Progenitor cell of endocrine pancreas (in vitro differentiated cells): ENCODE results near the gene COIL. TPM values are rescaled to one million over a fixed set of nuclear protein-coding genes. Genes with fewer than 3 reads are reported as not detected.

Experiments used
- DNase-seq: peaks from one replicate; pipeline ENCODE4 v3.0.0; 2021; ENCODE audit warnings: low spot score; ENCODE audit not compliant: unreplicated experiment
- H3K27ac Mint-ChIP-seq: 2 replicates; pipeline ENCODE4 v1.8.0; 2021; ENCODE audit warnings: mild to moderate bottlenecking, moderate library complexity, mixed read lengths
- H3K27me3 Mint-ChIP-seq: 2 replicates; pipeline ENCODE4 v1.8.0; 2021; ENCODE audit warnings: mixed read lengths
- H3K36me3 Mint-ChIP-seq: 2 replicates; pipeline ENCODE4 v1.8.0; 2022; ENCODE audit warnings: mixed read lengths; ENCODE audit not compliant: insufficient read depth
- H3K4me1 Mint-ChIP-seq: 2 replicates; pipeline ENCODE4 v1.8.0; 2021; ENCODE audit warnings: low read depth, mixed read lengths
- H3K4me3 Mint-ChIP-seq: 2 replicates; pipeline ENCODE4 v1.8.0; 2021; ENCODE audit warnings: low read depth, mild to moderate bottlenecking, moderate library complexity, mixed read lengths
- H3K9me3 Mint-ChIP-seq: 2 replicates; pipeline ENCODE4 v1.8.0; 2021; ENCODE audit warnings: low read depth, mixed read lengths
- total RNA-seq: library from RNA; stranded (reverse); gene quantifications from 2 replicates; pipeline ENCODE4 v1.2.1, GENCODE V29; 2021
- TF ChIP-seq, protein P1 (sequence below): fragments of 200-600 bp; sonication (generic); IDR thresholded peaks from one replicate; pipeline ENCODE4 v1.5.0; 2021; ENCODE audit warnings: antibody characterized with exemption, mild to moderate bottlenecking; ENCODE audit not compliant: unreplicated experiment

COIL gene
- total RNA-seq, 1 donor from 2014 or later = 29.8 TPM

DNA sequence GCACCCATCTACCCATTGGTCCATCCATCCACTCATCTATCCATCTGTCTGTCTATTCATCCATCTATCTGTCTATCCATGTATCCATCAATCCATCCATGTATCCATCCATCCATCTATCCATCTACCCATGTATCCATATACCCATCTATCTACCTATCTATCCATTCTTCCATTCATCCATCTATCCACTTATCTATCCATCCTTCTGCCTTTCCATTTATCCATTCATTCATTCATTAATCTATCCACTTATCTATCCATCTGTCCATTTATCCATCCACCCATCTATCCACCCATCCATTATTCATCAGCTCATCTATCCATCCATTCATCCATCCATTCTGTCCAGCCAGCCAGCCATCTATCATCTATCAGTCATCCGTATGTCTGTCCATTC is 68.5 kb downstream of the COIL start:
- H3K27ac Mint-ChIP-seq = no peak overlapping the region
- H3K4me3 Mint-ChIP-seq = no peak overlapping the region
- no peak for DNase-seq
- peaks cover 22% of the 10 kb centered on the region for H3K36me3 Mint-ChIP-seq
- no peaks in the 10 kb centered on the region for H3K27me3 Mint-ChIP-seq
- H3K4me1 Mint-ChIP-seq = peaks cover 1% of the 10 kb centered on the region
- peaks cover 11% of the 10 kb centered on the region for H3K9me3 Mint-ChIP-seq
- TF ChIP-seq, protein P1, sequence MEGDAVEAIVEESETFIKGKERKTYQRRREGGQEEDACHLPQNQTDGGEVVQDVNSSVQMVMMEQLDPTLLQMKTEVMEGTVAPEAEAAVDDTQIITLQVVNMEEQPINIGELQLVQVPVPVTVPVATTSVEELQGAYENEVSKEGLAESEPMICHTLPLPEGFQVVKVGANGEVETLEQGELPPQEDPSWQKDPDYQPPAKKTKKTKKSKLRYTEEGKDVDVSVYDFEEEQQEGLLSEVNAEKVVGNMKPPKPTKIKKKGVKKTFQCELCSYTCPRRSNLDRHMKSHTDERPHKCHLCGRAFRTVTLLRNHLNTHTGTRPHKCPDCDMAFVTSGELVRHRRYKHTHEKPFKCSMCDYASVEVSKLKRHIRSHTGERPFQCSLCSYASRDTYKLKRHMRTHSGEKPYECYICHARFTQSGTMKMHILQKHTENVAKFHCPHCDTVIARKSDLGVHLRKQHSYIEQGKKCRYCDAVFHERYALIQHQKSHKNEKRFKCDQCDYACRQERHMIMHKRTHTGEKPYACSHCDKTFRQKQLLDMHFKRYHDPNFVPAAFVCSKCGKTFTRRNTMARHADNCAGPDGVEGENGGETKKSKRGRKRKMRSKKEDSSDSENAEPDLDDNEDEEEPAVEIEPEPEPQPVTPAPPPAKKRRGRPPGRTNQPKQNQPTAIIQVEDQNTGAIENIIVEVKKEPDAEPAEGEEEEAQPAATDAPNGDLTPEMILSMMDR = no peak

DNA sequence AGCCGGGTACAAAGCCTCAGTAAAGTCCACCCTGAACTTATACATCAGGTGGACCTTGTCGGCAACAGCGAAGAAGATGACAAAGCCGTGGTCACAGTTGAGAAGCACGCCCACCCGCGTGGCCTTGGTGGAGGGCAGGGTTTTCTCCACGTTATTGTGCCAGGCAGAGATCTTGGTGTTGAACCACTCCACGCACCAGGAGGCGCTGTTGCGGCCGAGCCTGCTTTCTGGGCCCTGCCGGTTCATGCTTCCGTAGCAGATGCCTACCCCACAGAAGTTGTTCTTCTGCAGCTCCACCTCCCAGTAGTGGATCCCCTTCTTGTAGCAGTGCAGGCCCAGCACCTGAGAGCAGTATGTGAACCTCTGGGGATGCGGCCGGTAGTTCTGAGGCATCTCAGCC is 69.1 kb downstream of the COIL start:
- H3K9me3 Mint-ChIP-seq = peaks cover 13% of the 10 kb centered on the region
- no peak overlapping the region for H3K4me3 Mint-ChIP-seq
- H3K36me3 Mint-ChIP-seq = peaks cover 26% of the 10 kb centered on the region
- no peaks in the 10 kb centered on the region for H3K4me1 Mint-ChIP-seq
- DNase-seq = no peak
- no peaks in the 10 kb centered on the region for H3K27me3 Mint-ChIP-seq
- no peak overlapping the region for H3K27ac Mint-ChIP-seq
- TF ChIP-seq, protein P1 = peak; percentile 35

DNA sequence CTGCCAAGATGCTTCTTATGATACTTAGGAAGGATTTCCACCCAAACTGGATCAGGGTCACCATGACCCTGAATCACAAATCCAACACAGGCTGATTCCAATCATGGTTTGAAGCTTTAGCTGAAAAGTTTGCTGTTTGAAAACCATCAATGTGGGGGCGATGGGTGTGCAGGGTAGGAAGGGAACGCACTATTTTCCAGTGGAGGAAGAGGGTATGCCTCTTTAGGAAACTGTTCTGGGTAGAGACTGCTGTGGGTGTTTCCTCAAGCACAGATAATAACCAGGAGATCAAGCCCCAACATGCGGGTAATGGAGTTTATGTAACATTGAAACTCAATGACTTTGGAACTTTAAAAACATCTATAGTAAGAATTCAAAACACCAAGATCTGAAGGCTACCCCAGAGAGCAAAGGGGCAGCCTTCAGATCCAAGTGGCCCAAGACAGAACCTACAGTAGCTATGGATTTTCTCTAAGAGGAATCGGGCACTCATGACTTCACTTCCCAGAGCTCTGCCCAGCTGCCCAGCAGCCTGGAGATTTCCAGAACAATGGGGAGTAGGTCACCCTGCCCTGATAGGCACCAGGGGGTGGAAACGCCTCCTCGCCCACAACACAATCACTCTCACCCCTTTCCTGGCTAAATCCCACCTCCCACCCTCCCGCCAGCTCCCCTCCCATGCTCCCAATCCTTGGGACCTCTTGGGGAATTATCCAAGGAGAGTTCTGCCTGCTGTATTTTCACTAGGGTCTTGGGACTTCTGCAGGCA is 69.8 kb downstream of the COIL start:
- Mint-ChIP-seq H3K4me3 (no peak overlapping the region), H3K36me3 (peaks cover 28% of the 10 kb centered on the region), H3K27ac (no peak overlapping the region), H3K9me3 (peaks cover 13% of the 10 kb centered on the region), H3K4me1 (peaks cover 3% of the 10 kb centered on the region), H3K27me3 (no peaks in the 10 kb centered on the region)
- TF ChIP-seq, protein P1 = no peak
- no peak for DNase-seq

DNA sequence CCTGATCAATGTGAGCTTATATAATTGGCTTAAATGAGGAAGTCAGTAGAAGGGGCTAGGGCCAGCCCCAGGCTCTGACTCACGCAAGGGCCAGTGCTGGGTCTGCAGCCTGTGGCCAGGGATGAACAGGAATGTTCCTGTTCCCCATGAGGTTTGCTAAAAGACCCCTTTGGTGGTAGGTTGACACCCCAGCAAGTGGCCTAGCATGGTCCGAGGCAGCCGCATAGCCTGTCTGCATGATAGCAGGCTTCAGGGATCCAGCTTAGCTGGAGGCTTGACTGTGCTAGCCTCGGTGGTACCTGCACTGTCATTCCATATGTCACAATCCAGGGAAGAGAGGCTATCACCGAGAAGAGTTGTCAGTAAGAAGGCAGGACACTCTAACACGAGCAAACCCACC is 70.5 kb downstream of the COIL start:
- Mint-ChIP-seq H3K9me3 (peaks cover 13% of the 10 kb centered on the region), H3K36me3 (peaks cover 29% of the 10 kb centered on the region), H3K4me3 (no peak overlapping the region), H3K4me1 (peaks cover 3% of the 10 kb centered on the region), H3K27ac (no peak overlapping the region), H3K27me3 (no peaks in the 10 kb centered on the region)
- TF ChIP-seq, protein P1 = no peak
- no peak for DNase-seq

Other genes starting within 250 kb of the COIL start
- 0.65 and 1.1 TPM in 2 replicates for gene C17orf67, start 127.1 kb downstream of the COIL start, total RNA-seq
- 2.8 and 3.3 TPM in 2 replicates for gene DGKE, start 126.9 kb downstream of the COIL start, total RNA-seq
- 29.9 and 37.6 TPM in 2 replicates for gene TRIM25, start 47.0 kb downstream of the COIL start, total RNA-seq
- 48.3 and 51.7 TPM in 2 replicates for gene SCPEP1, start 17.1 kb upstream of the COIL start, total RNA-seq
- gene AKAP1, start 124.2 kb upstream of the COIL start, total RNA-seq = 63.3 and 67.9 TPM in 2 replicates